Cardiac muscle cell (in vitro differentiated cells and primary cell): ENCODE results near the gene PLAAT5. TPM values are rescaled to one million over a fixed set of nuclear protein-coding genes. Genes with fewer than 3 reads are reported as not detected.
A peak's percentile ranks its signal among the peaks of the same experiment; 100 is the strongest.

Experiments used
- DNase-seq, 2 donors: peaks; one replicate each; pipeline versions ENCODE4 v3.0.0 to v3.0.0-alpha.2; 2010 to 2017; ENCODE audit warnings: low read depth in 1 of 2, low spot score in 1 of 2
- H3K27ac ChIP-seq: fragments of 200-600 bp; sonication (generic); 2 replicates; pipeline ENCODE4 v1.5.1; 2016
- H3K27me3 ChIP-seq: fragments of 200-600 bp; sonication (generic); 2 replicates; pipeline ENCODE4 v1.6.0; 2016; ENCODE audit warnings: control low read depth
- H3K36me3 ChIP-seq: fragments of 200-600 bp; sonication (generic); 2 replicates; pipeline ENCODE4 v1.5.1; 2016; ENCODE audit warnings: control low read depth
- H3K4me1 ChIP-seq: fragments of 200-600 bp; sonication (generic); 2 replicates; pipeline ENCODE4 v1.8.1; 2017; ENCODE audit warnings: low read depth, mild to moderate bottlenecking, mixed run types
- H3K4me3 ChIP-seq: fragments of 200-600 bp; sonication (generic); 2 replicates; pipeline ENCODE4 v1.5.1; 2016; ENCODE audit warnings: mild to moderate bottlenecking
- H3K9me3 ChIP-seq: fragments of 200-600 bp; sonication (generic); 2 replicates; pipeline ENCODE4 v1.5.1; 2017; ENCODE audit warnings: low read depth, mild to moderate bottlenecking, control low read depth
- CTCF ChIP-seq: IDR thresholded peaks from 2 replicates; pipeline ENCODE4 v1.5.1; 2012; ENCODE audit warnings: low read depth, mild to moderate bottlenecking, low read length
- polyA plus RNA-seq: library from polyadenylated mRNA; unstranded; fragments of >200 nt; fragmentation: Nextera tagmentation; extraction: Ambion mirVana; gene quantifications from 2 replicates; pipeline ENCODE4 v1.2.1, GENCODE V29; 2016
- total RNA-seq: library from RNA; depleted of rRNA; stranded (reverse); fragments of >200 nt; gene quantifications from 2 replicates; pipeline ENCODE4 v1.2.3, GENCODE V29; 2016

Gene PLAAT5
- total and polyA plus RNA-seq, 2 experiments from 2014 or later, result 0.06 TPM; not detected in 1

GRCh38 chr11:63491240-63491587, 247 bp upstream of the PLAAT5 start:
- Histone ChIP-seq H3K9me3 (no peaks in the 10 kb centered on the region), H3K4me1 (peaks cover 7% of the 10 kb centered on the region), H3K4me3 (peak overlapping the region; percentile 28), H3K27ac (no peak overlapping the region), H3K27me3 (peaks cover 28% of the 10 kb centered on the region), H3K36me3 (no peaks in the 10 kb centered on the region)
- no peak for DNase-seq
- no peak for TF ChIP-seq CTCF

- no peak overlapping the region for H3K4me3 ChIP-seq
- no peaks in the 10 kb centered on the region for H3K36me3 ChIP-seq
- peak in 1 of 2 donors; percentile 78 for DNase-seq
- H3K9me3 ChIP-seq, result no peaks in the 10 kb centered on the region
- peak; percentile 12 for TF ChIP-seq CTCF
- H3K27ac ChIP-seq, result no peak overlapping the region
- H3K27me3 ChIP-seq, result peaks cover 28% of the 10 kb centered on the region
- peaks cover 7% of the 10 kb centered on the region for H3K4me1 ChIP-seq
Observed at GRCh38 chr11:63489879-63490278, 1.1 kb downstream of the PLAAT5 start.

- DNase-seq, result peak in 1 of 2 donors; percentile 28
- H3K27me3 ChIP-seq, result peaks cover 28% of the 10 kb centered on the region
- H3K4me3 ChIP-seq, result no peak overlapping the region
- no peak overlapping the region for H3K27ac ChIP-seq
- no peaks in the 10 kb centered on the region for H3K36me3 ChIP-seq
- no peak for TF ChIP-seq CTCF
- peaks cover 7% of the 10 kb centered on the region for H3K4me1 ChIP-seq
- no peaks in the 10 kb centered on the region for H3K9me3 ChIP-seq
Observed at GRCh38 chr11:63488789-63489188, 2.2 kb downstream of the PLAAT5 start.

- H3K27me3 ChIP-seq, result peaks cover 12% of the 10 kb centered on the region
- no peaks in the 10 kb centered on the region for H3K9me3 ChIP-seq
- H3K36me3 ChIP-seq, result no peaks in the 10 kb centered on the region
- DNase-seq, result no peak
- no peak for TF ChIP-seq CTCF
- no peak overlapping the region for H3K4me3 ChIP-seq
- H3K27ac ChIP-seq, result no peak overlapping the region
- H3K4me1 ChIP-seq, result no peaks in the 10 kb centered on the region
Observed at GRCh38 chr11:63485777-63486176, 5.2 kb downstream of the PLAAT5 start.

GRCh38 chr11:63480039-63480438, 10.9 kb downstream of the PLAAT5 start:
- no peak for TF ChIP-seq CTCF
- Histone ChIP-seq H3K9me3 (no peaks in the 10 kb centered on the region), H3K36me3 (no peaks in the 10 kb centered on the region), H3K4me1 (no peaks in the 10 kb centered on the region), H3K27me3 (no peaks in the 10 kb centered on the region), H3K27ac (no peak overlapping the region), H3K4me3 (no peak overlapping the region)
- DNase-seq, result no peak

GRCh38 chr11:63478896-63479295, 12.1 kb downstream of the PLAAT5 start:
- Histone ChIP-seq H3K27me3 (no peaks in the 10 kb centered on the region), H3K9me3 (no peaks in the 10 kb centered on the region), H3K36me3 (no peaks in the 10 kb centered on the region), H3K4me3 (no peak overlapping the region), H3K4me1 (no peaks in the 10 kb centered on the region), H3K27ac (no peak overlapping the region)
- peak; percentile 92 for TF ChIP-seq CTCF
- DNase-seq, result peak; percentile 75 to 91
